GM13976 (cell line): Measurements from ENCODE around the gene IP6K2.
"Not testable (repeated sequence)": the region's sequence is repeated elsewhere in the genome, so short reads cannot be mapped to it uniquely, and the experiment has no call there.

Experiments
- DNase-seq: peaks from one replicate; pipeline ENCODE4 v3.0.0; 2012; ENCODE audit warnings: low spot score
- in situ Hi-C: fragments of 300-500 bp; cut with MboI; formaldehyde crosslinking; loops from one replicate; pipeline ENCODE4 v1.12.0; 2022; ENCODE audit warnings: low sequenced_read_pairs, mixed read lengths, inconsistent platforms; ENCODE audit not compliant: unreplicated experiment
- TF ChIP-seq, protein P1 (sequence below): IDR thresholded peaks from 2 replicates; pipeline ENCODE4 v1.5.1; 2012; ENCODE audit warnings: borderline replicate concordance, mild to moderate bottlenecking; ENCODE audit not compliant: insufficient read depth; ENCODE audit errors: extremely low read depth, missing control alignments, control extremely low read depth

IP6K2 gene

DNA sequence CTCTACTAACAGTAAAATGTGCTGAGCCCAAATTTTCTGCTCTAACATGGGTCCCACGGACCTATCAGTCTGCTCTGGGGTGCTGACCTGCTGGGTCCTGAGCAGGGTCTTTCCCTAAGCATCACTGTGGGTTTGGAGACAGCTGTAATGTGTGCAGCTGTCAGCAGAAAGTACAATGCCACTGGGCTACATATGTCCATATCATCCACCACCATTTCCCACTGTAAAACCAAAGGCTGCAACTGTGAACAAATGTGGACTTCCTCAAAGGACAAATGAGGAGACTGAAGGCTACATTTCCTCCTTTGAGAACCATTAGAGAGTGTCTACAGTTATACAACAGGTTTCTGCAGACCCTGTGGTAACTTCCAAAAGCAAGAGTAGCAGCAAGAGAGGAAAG is 33.8 kb upstream of the IP6K2 start:
- in situ Hi-C loops: no loop called here
- TF ChIP-seq, protein P1, sequence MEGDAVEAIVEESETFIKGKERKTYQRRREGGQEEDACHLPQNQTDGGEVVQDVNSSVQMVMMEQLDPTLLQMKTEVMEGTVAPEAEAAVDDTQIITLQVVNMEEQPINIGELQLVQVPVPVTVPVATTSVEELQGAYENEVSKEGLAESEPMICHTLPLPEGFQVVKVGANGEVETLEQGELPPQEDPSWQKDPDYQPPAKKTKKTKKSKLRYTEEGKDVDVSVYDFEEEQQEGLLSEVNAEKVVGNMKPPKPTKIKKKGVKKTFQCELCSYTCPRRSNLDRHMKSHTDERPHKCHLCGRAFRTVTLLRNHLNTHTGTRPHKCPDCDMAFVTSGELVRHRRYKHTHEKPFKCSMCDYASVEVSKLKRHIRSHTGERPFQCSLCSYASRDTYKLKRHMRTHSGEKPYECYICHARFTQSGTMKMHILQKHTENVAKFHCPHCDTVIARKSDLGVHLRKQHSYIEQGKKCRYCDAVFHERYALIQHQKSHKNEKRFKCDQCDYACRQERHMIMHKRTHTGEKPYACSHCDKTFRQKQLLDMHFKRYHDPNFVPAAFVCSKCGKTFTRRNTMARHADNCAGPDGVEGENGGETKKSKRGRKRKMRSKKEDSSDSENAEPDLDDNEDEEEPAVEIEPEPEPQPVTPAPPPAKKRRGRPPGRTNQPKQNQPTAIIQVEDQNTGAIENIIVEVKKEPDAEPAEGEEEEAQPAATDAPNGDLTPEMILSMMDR: no peak
- DNase-seq: no peak

DNA sequence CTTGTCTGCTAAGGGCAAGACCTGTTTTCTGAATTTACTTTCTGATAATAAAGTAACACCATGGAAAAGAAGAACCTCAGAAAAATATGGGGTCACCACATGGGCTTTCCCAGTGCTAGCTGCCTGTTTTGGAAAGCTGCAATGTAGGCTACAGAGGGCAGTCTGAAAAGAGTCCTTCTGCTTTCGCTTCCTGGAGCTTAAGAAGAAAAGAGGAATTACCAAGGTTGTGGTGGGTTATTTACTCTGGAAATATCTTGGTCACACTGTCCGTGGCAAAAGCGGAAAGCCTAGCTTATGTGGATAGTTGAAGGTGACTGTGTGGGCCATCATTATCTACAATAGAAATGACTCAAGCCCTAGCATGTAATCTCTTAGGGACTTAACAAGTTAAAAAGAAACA is 31.7 kb upstream of the IP6K2 start:
- in situ Hi-C loops: no loop called here
- no peak for DNase-seq
- TF ChIP-seq, protein P1: no peak

DNA sequence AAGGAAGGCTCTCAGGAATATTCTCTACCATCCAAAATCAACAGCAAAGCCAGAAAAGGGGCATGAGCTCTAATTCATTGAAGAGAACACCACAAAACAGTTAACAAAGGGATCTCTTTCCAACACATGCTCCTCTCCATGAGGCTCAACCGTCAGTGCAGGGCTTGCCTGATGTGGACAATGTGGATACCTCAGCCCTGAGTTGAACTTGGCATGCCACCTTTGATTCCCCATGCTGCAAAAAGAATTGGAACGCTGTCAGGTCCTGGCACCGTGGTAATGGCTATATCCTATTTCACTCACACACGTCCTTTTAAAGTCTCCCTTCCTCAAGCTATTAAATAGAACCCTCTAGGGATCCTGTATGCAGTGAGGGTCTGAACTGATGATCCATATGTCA is 30.7 kb upstream of the IP6K2 start:
- DNase-seq: no peak
- in situ Hi-C loops: no loop called here
- TF ChIP-seq, protein P1: no peak

DNA sequence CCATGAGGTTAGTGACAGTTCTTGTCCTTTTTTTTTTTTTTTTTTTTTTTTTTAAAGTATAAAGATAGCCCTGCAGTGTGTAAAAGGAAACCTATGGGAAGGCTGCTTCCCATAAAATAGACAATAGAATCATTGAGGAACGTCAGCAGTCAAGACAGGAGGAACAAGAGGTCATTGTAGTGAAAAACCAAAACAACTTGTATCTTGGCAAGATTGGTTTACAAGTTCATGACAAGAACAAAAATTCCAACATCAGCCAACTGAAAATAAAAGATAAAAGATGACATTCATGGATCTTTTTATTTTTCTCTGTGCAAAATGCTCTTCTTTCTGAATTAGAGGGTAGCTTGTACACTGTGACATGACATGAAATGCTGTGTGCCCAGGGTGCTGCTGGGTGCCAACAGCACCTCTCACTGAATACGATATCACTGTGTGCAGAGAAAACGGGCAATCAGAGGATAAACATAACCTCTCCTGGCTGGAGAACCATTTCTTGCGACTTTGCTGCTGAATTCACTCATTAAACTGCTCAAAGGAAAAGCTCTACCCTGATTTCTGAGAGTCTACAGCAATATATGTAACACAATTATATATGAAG is 30.1 kb upstream of the IP6K2 start:
- in situ Hi-C loops: no loop called here
- no peak for DNase-seq
- TF ChIP-seq, protein P1: no peak

DNA sequence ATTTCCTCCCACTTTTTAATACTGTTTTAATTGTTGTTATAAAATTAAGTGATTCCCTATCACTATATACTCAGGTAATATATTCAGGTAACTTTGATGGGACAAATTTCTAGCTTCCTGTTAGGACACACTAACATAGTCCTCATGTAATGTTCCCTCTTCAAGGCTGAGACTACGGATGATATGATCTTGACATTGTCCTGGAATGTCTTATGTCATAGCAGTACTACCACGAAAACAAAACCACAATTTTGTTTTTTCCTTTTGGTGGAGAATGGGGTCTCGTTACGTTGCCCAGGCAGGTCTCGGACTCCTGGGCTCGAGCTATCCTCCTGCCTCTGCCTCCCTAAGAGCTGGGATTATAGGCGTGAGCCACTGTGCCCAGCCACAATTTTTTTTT is 26.8 kb upstream of the IP6K2 start:
- TF ChIP-seq, protein P1: no peak
- DNase-seq: no peak
- in situ Hi-C loops: no loop called here

DNA sequence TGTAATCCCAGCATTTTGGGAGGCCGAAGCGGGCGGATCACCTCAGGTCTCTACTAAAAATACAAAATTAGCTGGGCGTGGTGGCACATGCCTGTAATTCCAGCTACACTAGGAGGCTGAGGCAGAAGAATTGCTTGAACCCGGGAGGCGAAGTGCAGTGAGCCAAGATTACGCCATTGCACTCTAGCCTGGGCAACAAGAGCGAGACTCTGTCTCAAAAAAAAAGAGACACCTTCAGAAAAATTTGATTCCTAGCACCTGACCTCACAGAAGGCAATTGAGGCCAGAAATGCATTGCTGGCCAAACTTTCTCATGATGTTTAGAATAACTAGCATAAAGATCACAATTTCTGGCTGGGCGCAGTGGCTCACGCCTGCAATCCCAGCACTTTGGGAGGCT is 24.2 kb upstream of the IP6K2 start:
- DNase-seq, in situ Hi-C loops: not testable (repeated sequence)

DNA sequence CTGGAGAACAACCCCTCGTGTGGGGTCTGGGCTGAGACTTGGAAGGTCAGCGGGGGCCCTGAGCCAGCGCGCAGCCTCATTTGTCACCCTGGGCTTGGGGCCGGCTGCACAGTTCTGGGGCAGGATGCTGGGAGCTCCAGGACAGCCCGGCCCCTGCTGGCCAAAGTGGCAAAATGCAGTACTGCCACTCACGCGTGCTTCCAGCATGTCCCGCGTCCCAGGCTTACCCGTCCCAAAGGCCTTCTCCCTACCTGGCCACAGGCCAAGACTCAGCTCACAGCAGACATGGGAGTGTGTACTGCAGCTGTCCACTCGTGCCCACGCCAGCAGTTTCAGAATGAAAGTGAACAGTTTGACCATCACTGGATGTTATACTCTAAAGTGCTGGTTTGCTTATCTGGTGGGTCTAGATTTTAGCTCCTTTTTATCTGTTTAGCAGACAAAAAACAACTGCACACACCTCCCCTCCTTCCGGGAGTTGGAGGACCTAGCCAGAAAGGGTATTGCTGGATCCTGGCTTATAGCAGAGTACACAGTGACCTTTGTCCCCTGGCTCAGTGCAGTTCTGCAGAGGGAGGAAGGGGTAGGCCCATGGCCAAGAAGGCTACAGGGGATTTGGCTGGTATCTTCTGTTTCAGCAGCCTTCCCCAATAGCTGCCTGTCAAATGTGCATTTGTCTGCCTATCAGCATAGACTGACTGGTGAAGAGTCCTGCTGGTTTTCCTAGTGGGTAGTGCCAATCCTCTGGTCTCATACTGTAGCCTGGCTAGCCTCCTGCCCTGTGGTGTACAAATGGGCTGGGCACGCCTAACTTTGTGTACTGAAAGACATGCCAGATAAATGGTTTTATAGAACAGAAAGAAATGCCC is 23.2 kb upstream of the IP6K2 start:
- in situ Hi-C loops: no loop called here
- TF ChIP-seq, protein P1: peak; percentile 64
- DNase-seq: peak; percentile 87
